Measurements from ENCODE around the gene PKN3.
"Not testable (repeated sequence)": the region's sequence is repeated elsewhere in the genome, so short reads cannot be mapped to it uniquely, and the experiment has no call there.

The PKN3 gene

DNA sequence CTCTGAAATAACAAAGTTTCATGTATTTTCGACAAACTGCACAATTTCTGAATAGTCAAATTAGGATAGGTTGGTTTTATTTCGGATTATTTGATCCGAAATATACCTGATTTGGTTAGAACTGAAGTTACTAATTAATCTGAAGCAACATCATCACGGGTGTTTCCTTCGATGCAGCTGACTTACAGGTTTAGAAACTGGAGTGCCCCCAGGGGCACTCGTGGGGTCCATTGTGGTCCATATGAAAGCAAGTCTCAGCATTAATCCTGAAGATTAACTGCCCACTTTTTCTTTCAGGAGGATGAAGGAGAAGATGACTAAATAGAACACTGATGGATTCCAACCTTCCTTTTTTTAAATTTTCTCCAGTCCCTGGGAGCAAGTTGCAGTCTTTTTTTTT, 8.0 kb upstream of the PKN3 start:
- no peak for DNase-seq

DNA sequence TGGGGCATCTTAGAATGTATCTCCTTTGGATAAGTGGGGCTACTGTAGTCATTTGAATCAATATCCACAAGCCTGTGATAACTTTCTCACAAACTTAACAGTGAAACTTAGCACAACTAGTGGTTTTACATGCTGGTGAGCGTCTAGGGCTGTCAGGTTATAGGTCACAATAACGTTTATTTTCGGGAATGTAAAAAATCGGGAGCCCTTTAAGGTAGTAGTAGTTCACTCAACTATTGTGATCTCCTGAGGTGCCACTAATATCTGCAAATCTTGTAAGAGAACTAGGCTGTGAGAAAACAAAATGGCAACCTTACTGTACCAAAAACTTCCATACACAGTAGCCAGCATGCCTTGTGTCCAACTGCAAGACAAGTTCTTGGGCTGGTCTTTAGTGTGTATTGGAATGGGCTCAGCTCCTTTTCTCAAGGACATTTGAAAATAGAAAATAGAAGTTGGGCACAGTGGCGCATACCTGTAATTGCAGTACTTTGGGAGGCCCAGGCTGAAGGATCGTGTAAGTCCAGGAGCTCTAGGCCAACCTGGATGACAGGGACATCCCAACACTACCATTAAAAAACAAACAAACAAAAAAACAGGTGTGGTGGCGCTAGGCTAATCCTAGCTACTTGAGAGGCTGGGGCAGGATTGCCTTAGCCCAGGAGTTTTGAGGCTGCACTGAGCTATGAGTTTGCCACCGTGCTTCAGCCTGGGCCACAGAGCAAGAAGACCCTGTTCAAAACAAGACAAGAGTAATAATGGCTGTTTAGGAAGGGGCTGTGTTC, 5.2 kb upstream of the PKN3 start:
- DNase-seq: no peak

DNA sequence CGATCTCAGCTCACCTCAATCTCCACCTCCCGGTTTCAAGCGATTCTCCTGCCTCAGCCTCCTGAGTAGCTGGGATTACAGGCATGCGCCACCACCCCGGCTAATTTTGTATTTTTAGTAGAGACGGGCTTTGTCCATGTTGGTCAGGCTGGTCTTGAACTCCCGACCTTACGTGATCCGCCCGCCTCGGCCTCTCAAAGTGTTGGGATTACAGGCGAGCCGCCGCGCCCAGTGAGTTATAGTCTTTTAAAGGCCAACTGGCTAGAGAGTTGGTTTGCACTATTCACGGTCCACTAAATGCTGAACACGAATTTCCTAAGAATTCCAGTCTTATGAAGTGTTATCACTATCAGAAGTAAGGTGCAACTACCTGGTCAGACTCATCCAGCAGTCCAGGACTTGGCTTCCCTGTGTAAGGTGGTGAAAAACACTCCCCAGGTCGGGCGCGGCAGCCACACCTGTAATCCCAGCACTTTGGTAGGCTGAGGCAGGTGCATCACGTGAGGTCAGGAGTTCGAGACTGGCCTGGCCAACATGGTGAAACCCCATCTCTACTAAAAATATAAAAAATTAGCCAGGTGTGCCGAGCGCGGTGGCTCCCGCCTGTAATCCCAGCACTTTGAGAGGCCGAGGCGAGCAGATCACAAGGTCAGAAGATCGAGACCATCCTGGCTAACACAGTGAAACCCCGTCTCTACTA, 3.1 kb upstream of the PKN3 start:
- DNase-seq: not testable (repeated sequence)

DNA sequence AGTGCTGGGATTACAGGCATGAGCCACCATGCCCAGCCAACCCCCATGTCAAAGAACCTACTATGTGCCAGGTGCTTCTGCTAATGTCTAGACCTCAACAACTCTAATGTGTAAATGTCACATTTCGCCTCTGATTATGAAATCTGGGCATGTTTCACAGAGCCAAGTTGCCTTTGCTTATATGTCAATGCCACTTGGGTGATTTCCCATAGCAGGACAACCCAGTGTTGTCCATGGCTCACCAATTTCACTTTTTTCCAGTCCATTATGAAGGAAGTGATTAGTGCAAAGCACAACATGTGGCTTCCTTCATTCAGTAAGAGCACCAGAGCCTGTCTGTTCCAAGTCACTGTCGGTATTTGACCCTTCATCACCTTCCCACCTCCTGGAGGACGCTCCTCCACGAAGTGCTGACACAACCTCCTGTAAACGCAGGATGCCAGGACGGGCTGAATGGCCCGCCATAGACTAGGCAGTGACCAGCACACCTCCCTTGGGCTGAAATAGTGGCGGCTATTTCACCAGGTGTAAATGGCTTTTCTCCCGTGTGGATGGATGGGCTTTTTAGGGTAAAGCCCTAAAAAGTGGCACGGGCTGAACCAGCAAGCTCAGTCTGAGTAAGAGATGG, 962 bp upstream of the PKN3 start:
- DNase-seq: no peak

DNA sequence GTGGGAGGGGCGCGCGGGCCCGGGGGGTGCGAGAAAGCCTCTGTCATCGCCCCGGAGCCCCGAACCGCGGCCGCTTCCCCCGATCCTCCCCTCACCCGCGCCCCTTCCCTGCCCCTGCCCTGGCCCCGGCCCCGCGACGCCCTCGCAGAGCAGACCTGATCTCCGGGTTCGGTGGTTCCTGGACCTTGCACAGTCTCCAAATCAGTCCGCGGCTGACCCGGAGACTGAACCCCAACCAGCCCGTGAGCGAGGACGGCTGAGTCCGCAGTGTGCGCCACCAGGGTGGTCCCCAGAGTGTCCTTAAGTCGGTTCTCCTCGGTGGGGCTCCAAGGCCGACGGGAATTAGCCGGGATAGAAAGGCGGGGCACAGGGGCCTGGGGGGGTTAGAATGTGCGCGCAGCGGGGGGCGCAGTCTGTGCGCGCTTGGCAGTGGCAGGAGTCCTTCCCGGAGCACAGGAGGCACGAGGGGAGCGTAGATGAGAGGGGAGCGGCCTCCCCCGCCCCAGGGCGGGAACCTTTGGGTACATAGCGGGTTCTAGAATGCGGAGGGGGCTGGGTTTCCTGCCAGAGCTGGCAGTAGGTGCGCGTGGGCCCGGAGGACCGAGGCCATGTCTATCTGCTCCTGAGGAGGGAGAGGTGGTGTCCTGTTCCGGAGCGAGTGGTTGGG, 779 bp downstream of the PKN3 start:
- peak; percentile 69 for DNase-seq

DNA sequence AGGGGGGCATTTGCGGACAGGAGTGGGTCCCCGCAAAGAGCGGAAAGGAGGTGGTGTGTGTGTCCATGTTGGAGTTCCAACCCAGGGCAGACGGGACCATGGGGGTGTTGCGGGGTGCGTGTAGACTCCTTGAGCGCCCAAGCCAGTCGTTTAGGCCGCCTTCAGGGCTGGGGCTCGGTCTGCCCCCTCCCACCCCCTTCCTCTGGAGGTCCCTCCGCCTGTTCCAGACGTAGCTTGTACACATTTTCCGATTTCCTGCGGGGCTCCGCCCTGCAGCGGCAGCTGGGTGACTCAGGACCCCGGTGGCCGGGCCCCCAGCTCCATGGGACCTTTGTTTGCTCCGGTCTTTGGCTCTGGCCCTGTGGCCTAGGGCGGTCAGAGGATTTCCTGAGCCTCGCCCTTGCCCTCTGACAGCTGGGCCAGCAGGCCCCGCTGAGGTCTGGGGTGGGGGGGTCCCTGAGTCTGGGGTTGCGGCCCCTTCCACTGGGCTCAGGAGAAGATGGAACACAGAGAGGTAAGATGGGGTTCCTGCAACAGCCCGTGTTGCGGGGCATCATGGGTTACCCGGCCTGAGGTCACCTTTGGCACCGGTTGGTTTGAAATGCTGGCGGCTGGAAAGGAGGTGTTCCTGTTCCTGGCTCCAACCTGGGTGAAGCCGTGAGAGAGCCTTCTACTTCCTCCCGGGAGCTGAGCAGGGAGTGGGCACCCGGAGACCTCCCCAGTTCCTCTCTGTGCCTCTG, 1.5 kb downstream of the PKN3 start:
- no peak for DNase-seq

DNA sequence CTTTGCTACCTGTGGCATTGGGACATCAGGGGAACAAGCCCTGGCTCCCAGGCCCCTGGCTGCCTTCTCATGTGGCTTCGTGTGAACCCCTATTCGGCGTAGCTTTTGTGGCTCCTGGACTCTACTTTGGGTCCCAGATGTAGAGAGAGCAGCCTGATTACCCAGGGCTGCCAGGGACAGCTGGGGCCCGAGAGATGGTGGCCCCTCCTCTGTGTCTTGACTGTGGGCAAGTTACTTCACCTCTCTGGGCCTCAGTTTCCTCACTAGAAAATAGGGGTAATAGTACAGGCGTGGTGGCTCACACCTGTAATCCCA, 2.0 kb downstream of the PKN3 start:
- no peak for DNase-seq

DNA sequence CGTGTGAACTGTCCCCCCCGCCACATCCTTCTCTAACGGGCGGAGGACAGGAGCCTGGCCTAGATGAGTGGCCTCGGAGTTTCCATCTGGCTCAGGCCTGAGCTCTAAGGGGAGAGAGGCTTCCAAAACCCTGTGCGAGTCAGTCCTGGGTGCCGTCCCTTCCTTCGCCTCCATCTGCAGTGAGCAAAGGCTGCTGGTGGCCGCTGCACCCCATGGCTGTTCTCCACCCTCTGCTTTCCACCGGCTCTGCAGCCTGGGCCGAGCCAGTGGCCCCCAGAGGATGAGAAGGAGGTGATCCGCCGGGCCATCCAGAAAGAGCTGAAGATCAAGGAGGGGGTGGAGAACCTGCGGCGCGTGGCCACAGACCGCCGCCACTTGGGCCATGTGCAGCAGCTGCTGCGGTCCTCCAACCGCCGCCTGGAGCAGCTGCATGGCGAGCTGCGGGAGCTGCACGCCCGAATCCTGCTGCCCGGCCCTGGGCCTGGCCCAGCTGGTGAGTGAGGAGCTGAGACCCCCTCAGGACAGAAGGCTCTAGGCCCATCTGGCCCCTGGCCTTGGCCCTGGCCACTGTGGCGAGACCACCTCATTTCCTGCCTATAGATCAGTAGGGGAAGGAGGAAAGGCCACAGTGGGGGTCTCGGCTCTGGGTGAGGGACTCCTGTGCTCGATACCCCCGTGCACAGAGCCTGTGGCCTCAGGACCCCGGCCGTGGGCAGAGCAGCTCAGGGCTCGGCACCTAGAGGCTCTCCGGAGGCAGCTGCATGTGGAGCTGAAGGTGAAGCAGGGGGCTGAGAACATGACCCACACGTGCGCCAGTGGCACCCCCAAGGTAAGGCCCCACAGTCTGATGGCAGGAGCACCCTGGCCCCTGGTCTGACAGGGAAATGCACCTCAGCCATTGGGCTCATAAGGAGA, 3.0 kb downstream of the PKN3 start:
- no peak for DNase-seq

DNA sequence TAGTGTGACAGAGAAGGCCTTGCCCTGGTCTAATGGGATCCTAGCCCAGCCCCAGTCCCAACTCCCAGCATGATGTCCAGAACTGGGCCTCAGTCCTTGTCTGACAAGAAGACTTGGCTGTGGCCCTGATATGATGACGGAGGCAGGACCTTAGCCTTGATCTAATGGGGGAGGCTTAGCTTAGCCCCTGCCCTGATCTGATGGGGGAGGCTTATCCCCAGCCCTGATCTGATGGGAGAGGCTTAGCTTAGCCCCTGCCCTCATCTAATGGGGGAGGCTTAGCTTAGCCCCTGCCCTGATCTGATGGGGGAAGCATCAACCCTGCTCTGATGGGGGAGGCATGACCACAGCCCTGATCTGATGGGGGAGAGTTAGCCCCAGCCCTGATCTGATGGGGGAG, 3.7 kb downstream of the PKN3 start:
- no peak for DNase-seq

DNA sequence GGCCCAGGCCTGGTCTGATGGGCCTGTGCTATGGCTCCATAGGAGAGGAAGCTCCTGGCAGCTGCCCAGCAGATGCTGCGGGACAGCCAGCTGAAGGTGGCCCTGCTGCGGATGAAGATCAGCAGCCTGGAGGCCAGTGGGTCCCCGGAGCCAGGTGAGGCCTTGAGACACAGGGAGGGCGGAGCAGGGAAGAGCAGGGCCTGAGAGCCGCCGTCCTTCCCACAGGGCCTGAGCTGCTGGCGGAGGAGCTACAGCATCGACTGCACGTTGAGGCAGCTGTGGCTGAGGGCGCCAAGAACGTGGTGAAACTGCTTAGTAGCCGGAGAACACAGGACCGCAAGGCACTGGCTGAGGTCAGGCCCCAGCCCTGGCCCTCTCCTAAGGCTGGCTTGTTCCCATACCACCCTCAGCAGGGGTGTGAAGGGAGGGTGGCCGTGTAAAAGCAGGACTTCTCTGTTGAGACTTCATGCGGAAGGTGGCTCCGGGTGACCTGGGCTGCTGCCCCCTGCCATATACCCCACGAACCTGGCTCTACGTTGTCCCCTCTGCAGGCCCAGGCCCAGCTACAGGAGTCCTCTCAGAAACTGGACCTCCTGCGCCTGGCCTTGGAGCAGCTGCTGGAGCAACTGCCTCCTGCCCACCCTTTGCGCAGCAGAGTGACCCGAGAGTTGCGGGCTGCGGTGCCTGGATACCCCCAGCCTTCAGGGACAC, 4.5 kb downstream of the PKN3 start:
- DNase-seq: no peak

DNA sequence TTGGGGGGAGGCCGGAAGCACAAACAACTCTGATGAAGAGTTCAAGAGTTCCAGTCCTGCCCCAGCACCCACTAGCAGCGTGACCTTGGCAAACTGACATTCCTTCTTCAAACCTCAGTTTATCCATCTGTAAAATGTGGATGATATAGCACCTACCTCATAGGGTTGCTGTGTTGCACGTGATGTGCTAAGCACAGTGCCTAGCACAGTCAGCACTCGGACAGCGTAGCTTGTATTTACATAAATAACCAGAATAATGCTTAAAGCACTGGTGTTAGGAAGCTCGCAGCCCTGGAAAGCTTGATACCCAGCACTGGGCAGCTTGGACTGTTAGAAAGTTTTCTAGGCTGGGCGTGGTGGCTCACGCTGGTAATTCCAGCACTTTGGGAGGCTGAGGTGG, 5.1 kb downstream of the PKN3 start:
- no peak for DNase-seq

DNA sequence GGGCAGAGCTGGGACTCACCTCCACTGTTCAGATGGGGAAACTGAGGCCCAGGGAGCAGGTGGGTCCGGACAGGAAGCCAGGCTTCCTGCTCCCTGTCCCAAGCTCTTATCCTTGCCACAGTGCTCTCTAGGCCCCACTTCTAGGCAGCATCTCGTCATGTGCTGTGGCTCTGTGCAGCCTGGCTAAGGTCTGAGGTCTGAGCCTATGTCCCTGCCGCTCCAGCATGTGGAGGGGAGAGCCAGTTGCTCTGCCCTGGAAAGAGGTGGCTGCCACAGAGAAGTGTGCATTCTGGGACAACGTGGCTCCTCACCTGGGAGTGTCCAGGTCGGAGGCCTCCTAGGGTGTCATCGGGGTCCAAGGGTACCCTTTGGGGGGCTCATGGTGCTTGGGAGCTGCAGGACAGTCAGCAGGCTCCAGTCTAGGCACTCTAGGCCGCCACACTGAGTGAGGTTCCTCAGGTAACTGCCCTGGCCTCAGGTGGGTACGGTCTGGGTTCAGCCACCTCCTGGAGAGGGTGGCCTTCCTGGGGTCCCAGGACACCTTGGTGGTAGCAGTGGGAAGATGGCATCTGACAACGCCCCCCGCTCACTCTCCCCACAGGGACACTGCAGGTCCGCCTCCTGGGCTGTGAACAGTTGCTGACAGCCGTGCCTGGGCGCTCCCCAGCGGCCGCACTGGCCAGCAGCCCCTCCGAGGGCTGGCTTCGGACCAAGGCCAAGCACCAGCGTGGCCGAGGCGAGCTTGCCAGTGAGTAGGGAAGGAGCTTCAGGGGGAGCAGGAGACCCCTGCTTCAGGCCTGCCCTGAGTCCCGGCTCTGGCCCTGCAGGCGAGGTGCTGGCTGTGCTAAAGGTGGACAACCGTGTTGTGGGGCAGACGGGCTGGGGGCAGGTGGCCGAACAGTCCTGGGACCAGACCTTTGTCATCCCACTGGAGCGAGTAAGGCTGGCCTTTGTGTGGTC, 10.4 kb downstream of the PKN3 start:
- no peak for DNase-seq

DNA sequence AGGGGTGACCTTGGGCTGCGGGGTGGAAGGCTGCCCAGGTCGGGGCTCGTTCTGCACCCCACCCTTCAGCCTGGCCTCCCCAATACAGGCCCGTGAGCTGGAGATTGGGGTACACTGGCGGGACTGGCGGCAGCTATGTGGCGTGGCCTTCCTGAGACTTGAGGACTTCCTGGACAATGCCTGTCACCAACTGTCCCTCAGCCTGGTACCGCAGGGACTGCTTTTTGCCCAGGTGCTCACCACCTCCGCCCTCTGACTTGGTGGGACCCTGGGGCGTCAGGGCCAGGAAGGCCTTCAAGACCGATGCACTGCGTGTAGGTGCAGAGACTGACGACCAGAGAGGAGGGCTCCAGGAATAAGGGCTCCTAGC, 11.1 kb downstream of the PKN3 start:
- DNase-seq: no peak

DNA sequence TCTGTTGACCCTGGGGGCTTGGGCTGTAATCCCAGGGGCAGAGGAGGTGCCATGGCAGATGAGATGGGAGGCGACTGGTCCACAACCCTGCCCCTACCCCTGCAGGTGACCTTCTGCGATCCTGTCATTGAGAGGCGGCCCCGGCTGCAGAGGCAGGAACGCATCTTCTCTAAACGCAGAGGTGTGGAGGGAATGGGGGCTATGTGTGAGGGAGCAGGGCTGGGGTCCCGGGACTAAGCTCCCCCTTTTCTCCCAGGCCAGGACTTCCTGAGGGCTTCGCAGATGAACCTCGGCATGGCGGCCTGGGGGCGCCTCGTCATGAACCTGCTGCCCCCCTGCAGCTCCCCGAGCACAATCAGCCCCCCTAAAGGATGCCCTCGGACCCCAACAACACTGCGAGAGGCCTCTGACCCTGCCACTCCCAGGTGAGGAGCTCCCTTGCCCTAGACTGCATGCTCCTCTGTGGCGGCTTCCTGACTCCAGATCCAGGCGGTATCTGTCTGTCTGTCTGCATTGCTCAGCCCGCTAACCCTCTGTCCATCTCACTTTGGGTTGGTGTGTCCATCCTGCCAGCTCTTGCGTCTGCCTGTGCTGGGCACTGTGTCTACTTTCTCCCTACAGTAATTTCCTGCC, 11.8 kb downstream of the PKN3 start:
- DNase-seq: no peak

DNA sequence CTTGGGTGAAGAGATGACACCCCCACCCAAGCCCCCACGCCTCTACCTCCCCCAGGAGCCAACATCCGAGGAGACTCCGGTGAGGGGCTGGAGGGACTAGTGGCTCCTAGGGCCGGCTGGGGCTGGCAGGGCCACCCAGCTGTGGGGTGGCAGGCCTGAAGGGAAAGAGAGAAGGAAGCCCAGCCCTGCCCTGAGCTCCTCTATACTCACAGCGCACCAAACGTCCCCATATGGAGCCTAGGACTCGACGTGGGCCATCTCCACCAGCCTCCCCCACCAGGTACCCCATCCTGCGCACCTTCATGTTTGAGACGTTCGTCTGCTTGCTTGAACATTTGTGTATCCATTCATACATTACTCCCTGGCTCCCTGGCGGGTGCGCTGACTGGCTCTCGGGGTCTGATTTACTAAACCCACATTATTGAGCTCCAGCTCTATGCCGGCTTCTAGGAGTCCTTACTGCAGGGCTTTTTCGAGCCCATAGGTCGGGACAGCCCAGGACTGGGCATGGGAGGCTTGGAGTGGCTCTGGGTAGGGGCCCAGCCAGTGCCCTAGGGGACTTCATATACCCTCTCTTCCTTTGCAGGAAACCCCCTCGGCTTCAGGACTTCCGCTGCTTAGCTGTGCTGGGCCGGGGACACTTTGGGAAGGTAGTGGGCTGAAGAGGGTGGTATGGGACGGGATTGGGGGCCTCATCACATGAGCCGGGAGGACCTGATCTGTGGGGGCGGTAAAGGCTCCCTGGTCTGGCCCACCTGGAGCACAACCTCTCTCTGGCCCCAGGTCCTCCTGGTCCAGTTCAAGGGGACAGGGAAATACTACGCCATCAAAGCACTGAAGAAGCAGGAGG, 12.5 kb downstream of the PKN3 start:
- DNase-seq: no peak

DNA sequence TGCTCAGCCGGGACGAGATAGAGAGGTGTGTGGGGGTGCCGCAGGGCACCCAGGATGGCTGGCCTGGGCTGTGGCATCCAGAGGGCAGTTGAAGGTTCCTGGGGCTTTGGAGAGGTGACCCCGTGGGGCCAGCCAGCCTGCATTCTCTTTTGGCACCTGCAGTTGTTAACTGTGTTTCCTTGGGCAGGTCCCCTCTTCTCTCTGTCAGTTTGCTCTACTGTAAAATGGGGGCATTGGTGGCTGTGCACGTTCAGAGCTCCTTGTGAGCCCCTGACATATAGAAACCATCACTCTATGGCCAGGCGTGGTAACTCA, 13.1 kb downstream of the PKN3 start:
- no peak for DNase-seq

DNA sequence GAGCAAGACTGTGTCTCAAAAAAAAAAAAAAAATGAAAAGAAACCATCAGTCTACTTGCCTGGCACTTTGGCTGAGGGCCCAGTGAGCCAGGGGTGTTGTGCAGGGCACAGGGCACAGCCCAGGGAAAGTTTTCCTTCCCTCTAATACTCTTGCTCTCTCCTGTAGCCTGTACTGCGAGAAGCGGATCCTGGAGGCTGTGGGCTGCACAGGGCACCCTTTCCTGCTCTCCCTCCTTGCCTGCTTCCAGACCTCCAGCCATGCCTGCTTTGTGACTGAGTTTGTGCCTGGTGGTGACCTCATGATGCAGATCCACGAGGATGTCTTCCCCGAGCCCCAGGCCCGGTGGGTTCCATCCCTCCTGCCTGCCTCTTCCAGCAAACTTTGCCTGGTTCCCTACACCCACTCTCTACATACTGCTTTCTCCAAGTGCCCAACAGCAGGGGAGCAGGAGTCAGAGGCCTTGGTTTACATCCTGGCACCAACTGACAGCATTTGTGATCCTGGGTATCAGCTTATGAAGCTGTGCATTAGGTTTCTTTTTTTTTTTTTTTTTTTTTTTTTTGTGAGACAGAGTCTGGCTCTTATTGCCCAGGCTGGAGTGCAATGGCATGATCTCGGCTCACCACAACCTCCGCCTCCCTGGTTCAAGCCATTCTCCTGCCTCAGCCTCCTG, 14.4 kb downstream of the PKN3 start:
- no peak for DNase-seq

DNA sequence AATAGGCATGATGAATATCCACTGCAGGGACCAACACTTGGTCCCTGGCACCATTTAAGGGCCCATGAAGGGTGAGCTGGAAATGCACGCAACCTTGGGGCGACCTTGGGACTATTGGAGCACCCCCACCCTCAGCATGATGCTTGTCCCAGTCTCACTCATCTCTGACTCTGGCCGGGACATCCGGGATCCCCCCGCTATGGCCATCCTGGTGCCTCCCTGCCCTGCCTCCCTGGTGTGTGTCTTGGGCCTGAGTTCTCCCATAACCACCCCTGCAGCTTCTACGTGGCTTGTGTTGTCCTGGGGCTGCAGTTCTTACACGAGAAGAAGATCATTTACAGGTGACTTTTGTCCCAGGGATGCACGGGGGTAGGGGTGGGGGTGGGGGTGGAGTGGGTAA, 15.7 kb downstream of the PKN3 start:
- DNase-seq: no peak

Data from hematopoietic multipotent progenitor cell treated with erythropoietin and hydrocortisone succinate and interleukin-3 and kit ligand, for 6 days (in vitro differentiated cells).